ENCODE data around the gene GLUL.
"Not testable (repeated sequence)": the region's sequence is repeated elsewhere in the genome, so short reads cannot be mapped to it uniquely, and the experiment has no call there.

The GLUL gene

GRCh38 chr1:182368358-182368757 lies 23.2 kb downstream of the GLUL start:
- DNase-seq (ENCODE audit: low read depth, low spot score) = no peak

GRCh38 chr1:182367926-182368325 lies 23.7 kb downstream of the GLUL start:
- DNase-seq (ENCODE audit: low read depth, low spot score) = no peak

DNA sequence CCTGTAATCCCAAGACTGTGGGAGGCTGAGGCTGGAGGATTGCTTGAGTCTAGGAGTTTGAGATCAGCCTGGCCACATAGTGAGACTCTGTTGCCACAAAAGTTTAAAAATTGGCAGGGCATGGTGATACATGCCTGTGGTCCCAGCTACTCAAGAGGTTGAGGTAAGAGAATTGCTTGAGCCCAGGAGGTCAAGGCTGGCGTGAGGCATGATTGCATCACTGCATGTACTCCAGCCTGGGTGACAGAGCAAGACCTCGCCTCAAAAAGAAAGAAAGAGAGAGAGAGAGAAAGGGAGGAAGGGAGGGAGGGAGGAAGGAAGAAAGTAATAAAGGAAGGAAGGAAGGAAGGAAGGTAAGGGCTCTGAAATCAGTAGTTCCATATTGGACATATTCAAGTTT lies 25.0 kb downstream of the GLUL start:
- DNase-seq (ENCODE audit: low read depth, low spot score) = peak; percentile 27

GRCh38 chr1:182359645-182360044 lies 31.9 kb downstream of the GLUL start:
- no peak for DNase-seq (ENCODE audit: low read depth, low spot score)

- no peak for DNase-seq (ENCODE audit: low read depth, low spot score)
These were observed 33.7 kb downstream of the GLUL start for GRCh38 chr1:182357913-182358312.

- DNase-seq (ENCODE audit: low read depth, low spot score) = no peak
These were observed 34.4 kb downstream of the GLUL start for GRCh38 chr1:182357171-182357570.

GRCh38 chr1:182355723-182356098 lies 35.9 kb downstream of the GLUL start:
- DNase-seq (ENCODE audit: low read depth, low spot score) = no peak

- DNase-seq (ENCODE audit: low read depth, low spot score) = no peak
These were observed 39.7 kb downstream of the GLUL start for GRCh38 chr1:182351790-182352364.

- DNase-seq (ENCODE audit: low read depth, low spot score) = no peak
These were observed 40.8 kb downstream of the GLUL start for GRCh38 chr1:182350839-182351238.

DNA sequence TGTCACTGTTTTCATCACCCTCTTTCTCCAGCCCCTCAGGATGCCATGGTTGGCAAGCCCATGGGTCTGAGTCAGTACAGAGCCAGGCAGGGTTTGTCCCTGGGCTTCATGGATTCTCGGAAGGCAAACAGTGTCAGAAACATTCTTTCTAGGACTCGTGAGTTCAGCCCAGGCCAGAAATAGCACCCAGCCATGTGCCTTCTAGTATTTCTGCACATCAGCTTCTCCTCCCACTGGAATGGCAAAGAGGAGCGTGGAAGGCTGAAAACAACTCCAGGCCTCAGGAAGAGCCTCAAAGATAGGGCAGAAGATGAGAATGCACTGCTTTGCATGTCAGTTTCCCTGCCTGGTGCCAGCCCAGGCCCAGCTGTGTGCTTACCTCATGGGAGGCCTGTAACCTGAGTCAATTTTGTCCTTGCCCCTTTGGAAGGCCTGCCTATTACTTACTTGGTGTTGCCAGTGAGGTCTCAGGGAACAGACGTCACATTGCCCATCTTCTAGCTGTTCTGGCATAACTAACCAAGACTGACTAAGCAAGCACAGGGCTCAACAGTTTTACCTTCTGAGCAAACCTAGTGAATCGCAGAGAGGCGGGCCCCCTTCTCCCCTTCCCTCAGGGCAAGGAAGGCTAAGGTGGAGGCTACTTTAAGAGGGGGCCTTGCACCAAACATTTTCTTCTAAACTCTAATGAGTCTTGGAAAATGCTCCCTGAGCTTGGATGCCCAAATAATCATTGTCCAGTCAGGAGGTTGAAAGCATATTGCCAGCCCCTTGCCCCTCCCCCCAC lies 42.4 kb downstream of the GLUL start:
- DNase-seq (ENCODE audit: low read depth, low spot score) = peak; percentile 42

DNA sequence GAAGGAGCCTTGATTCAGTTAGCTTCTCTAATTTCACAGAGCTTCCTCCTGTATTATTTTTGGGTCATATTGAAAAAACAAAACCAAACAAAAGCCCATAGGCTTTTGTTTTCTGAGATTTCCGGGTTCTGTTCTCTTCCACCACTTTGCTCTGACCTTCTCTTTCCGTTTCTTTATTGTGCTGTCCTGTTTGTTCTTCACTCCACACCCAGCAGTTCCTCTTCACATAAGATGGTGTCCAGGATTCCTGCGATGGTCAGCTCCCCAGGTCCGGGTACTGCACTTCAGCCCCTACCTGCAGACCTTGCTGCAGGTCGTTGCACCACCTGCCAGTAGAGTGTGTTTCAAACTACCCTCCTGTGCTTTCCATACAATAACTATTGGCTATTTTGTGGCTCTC lies 44.6 kb downstream of the GLUL start:
- no peak for DNase-seq (ENCODE audit: low read depth, low spot score)

GRCh38 chr1:182340233-182341058 lies 51.1 kb downstream of the GLUL start:
- DNase-seq (ENCODE audit: low read depth, low spot score) = no peak

- DNase-seq (ENCODE audit: low read depth, low spot score) = no peak
These were observed 51.9 kb downstream of the GLUL start for GRCh38 chr1:182339684-182340083.

GRCh38 chr1:182338806-182339370 lies 52.7 kb downstream of the GLUL start:
- DNase-seq (ENCODE audit: low read depth, low spot score) = no peak

DNA sequence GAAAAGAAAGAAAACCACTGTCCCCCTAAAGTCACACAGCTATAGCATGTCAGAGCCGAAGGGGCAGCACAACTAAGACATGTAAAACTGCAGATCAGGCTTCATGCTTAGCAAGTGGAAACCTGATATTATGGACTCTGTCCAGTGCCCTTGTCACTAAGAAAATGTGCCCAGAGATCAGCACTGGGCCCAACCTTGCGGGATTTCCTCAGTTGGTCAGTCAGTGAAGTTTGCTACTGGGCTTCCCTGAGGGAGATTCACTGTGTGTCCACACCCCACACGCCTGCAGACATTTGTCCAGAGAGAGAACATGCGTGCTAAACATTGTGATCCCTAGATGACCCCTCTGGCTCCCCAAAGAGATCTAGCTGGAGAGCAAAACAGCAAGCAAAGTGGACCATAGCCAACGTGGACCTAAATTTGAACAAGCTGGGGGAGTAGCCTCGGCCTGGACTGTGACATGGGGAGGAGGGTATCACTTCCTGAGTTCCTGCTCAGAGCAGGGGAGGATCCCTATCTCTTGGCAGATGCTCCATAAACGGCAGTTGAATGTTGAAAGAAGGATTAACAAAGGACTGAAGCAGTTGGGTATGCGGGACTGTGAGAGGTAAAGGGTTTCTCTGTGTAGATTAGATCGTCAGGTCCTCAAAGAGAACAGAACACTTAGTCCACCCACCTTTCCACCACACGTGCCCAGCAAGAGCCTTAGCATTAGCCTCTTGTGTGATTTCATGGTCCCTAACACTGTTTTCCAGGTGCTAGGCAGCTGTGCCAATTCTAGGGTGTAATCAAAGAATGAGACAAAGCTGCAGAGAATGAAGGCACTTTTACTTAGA lies 53.6 kb downstream of the GLUL start:
- DNase-seq (ENCODE audit: low read depth, low spot score) = no peak

DNA sequence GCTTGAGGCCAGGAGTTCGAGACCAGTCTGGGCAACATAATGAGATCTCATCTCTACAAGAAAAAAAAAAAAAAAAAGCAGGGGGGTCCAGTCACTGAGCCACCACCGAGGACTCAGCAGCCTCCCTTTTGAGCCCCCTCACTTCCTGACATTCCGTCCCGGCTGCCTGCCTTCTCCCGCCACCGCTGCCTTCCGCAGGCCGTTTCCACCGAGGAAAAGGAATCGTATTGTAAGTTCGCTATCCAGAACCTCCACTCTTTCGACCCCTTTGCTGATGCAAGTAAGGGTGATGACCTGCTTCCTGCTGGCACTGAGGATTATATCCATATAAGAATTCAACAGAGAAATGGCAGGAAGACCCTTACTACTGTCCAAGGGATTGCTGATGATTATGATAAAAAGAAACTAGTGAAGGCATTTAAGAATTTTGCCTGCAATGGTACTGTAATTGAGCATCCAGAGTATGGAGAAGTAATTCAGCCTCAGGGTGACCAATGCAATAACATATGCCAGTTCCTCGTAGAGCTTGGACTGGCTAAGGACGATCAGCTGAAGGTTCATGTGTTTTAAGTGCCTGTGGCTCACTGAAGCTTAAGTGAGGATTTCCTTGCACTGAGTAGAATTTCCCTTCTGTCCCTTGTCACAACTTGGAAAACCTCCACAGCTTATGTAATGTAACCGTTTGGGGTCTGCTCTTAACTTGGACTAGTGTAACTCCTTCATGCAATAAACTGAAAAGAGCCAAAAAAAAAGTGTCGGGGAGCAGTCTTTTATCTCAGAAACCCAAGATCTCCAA lies 55.6 kb downstream of the GLUL start:
- no peak for DNase-seq (ENCODE audit: low read depth, low spot score)

GRCh38 chr1:182333071-182333571 lies 58.5 kb downstream of the GLUL start:
- not testable (repeated sequence) for DNase-seq (ENCODE audit: low read depth, low spot score)

GRCh38 chr1:182332261-182333060 lies 59.1 kb downstream of the GLUL start:
- DNase-seq (ENCODE audit: low read depth, low spot score) = no peak

Measured in astrocyte of the hippocampus (primary cell).